H1 (cell line): ENCODE results near the gene ENDOD1. TPM values are rescaled to one million over a fixed set of nuclear protein-coding genes. Genes with fewer than 3 reads are reported as not detected.

Experiments used
- CHD1 ChIP-seq: IDR thresholded peaks from 2 replicates; pipeline ENCODE4 v1.6.1; 2012; ENCODE audit warnings: low read depth, low read length, improper control_type of control experiment
- EGR1 ChIP-seq: IDR thresholded peaks from 2 replicates; pipeline ENCODE4 v1.6.1; 2011; ENCODE audit warnings: low read depth, low read length, borderline replicate concordance
- FOSL1 ChIP-seq: IDR thresholded peaks from 2 replicates; pipeline ENCODE4 v1.6.1; 2011; ENCODE audit warnings: mild to moderate bottlenecking, low read depth, low read length, moderate library complexity; ENCODE audit not compliant: insufficient read depth
- JUND ChIP-seq: IDR thresholded peaks from 2 replicates; pipeline ENCODE4 v1.6.1; 2011; ENCODE audit warnings: mild to moderate bottlenecking, improper control_type of control experiment, low read length
- POLR2AphosphoS5 ChIP-seq: IDR thresholded peaks from 2 replicates; pipeline ENCODE4 v1.6.1; 2011; ENCODE audit warnings: low read depth, low read length
- RFX5 ChIP-seq: IDR thresholded peaks from 2 replicates; pipeline ENCODE4 v1.6.1; 2011; ENCODE audit warnings: low read depth, low read length, improper control_type of control experiment, borderline replicate concordance
- SP4 ChIP-seq: IDR thresholded peaks from 2 replicates; pipeline ENCODE4 v1.6.1; 2012; ENCODE audit warnings: low read length, inconsistent platforms
- YY1 ChIP-seq: IDR thresholded peaks from 2 replicates; pipeline ENCODE4 v1.6.1; 2011; ENCODE audit warnings: low read depth, mild to moderate bottlenecking, low read length
- polyA plus RNA-seq, 7 experiments: library from polyadenylated mRNA; depleted of rRNA in 3 of 7; stranded (reverse) in 5 of 7; unstranded in 2 of 7; fragments of >200 nt in 5 of 7; fragments of 200-250 nt in 2 of 7; gene quantifications; 1 replicate in 5 of 7; 2 replicates in 1 of 7; 4 replicates in 1 of 7; pipeline versions ENCODE4 v1.2.1 to v1.2.3, GENCODE V29; 2011 to 2013; ENCODE audit warnings: missing spikeins in 2 of 7, mixed read lengths in 2 of 7
- total RNA-seq: library from RNA; stranded (reverse); fragmentation: NEBNext Ultra II Directional; extraction: Animal tissue kit (Norgen Biotek cat#: 25700); gene quantifications from 2 replicates; pipeline ENCODE4 v1.2.1, GENCODE V29; 2021
- TF ChIP-seq, protein P1 (sequence below): fragments of 300-600 bp; sonication (generic); IDR thresholded peaks from 2 replicates; pipeline ENCODE4 v1.7.1; 2012; ENCODE audit warnings: low read length, moderate library complexity, mild to moderate bottlenecking, inconsistent platforms; ENCODE audit not compliant: insufficient replicate concordance
- TF ChIP-seq, protein P2 (sequence below): IDR thresholded peaks from 2 replicates; pipeline ENCODE4 v1.6.1; 2011; ENCODE audit warnings: low read length, improper control_type of control experiment
- TF ChIP-seq, protein P3 (sequence below): IDR thresholded peaks from 2 replicates; pipeline ENCODE4 v1.6.1; 2012; ENCODE audit warnings: inconsistent platforms

ENDOD1 gene
- total and polyA plus RNA-seq, 2 of the 8 experiments (the other 6 are each of a cell fraction or from before 2014, with no cell fraction given) = 1.2 to 2.5 TPM

DNA sequence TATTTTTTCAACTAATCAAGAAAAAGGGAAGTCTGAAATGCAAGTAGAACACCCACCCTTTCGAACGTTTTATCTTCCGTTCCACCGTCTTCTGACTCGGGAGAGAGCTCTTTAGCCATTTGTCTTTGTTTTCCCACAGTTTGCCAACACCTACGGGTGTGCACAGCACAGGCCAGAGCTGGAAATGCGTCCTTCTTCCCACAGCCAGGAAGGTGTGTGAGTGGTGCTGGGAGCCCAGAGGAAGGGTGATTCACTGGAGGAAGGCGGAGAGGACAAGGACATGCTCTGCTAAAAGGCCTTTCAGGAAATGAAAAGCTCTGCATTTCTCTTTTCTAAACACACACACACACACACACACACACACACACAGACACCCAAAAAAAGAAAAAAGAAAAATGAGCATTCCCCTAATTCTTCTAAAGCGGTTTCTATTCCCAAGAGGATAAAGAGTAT, 18.5 kb downstream of the ENDOD1 start (continued):
- TF ChIP-seq, protein P1, sequence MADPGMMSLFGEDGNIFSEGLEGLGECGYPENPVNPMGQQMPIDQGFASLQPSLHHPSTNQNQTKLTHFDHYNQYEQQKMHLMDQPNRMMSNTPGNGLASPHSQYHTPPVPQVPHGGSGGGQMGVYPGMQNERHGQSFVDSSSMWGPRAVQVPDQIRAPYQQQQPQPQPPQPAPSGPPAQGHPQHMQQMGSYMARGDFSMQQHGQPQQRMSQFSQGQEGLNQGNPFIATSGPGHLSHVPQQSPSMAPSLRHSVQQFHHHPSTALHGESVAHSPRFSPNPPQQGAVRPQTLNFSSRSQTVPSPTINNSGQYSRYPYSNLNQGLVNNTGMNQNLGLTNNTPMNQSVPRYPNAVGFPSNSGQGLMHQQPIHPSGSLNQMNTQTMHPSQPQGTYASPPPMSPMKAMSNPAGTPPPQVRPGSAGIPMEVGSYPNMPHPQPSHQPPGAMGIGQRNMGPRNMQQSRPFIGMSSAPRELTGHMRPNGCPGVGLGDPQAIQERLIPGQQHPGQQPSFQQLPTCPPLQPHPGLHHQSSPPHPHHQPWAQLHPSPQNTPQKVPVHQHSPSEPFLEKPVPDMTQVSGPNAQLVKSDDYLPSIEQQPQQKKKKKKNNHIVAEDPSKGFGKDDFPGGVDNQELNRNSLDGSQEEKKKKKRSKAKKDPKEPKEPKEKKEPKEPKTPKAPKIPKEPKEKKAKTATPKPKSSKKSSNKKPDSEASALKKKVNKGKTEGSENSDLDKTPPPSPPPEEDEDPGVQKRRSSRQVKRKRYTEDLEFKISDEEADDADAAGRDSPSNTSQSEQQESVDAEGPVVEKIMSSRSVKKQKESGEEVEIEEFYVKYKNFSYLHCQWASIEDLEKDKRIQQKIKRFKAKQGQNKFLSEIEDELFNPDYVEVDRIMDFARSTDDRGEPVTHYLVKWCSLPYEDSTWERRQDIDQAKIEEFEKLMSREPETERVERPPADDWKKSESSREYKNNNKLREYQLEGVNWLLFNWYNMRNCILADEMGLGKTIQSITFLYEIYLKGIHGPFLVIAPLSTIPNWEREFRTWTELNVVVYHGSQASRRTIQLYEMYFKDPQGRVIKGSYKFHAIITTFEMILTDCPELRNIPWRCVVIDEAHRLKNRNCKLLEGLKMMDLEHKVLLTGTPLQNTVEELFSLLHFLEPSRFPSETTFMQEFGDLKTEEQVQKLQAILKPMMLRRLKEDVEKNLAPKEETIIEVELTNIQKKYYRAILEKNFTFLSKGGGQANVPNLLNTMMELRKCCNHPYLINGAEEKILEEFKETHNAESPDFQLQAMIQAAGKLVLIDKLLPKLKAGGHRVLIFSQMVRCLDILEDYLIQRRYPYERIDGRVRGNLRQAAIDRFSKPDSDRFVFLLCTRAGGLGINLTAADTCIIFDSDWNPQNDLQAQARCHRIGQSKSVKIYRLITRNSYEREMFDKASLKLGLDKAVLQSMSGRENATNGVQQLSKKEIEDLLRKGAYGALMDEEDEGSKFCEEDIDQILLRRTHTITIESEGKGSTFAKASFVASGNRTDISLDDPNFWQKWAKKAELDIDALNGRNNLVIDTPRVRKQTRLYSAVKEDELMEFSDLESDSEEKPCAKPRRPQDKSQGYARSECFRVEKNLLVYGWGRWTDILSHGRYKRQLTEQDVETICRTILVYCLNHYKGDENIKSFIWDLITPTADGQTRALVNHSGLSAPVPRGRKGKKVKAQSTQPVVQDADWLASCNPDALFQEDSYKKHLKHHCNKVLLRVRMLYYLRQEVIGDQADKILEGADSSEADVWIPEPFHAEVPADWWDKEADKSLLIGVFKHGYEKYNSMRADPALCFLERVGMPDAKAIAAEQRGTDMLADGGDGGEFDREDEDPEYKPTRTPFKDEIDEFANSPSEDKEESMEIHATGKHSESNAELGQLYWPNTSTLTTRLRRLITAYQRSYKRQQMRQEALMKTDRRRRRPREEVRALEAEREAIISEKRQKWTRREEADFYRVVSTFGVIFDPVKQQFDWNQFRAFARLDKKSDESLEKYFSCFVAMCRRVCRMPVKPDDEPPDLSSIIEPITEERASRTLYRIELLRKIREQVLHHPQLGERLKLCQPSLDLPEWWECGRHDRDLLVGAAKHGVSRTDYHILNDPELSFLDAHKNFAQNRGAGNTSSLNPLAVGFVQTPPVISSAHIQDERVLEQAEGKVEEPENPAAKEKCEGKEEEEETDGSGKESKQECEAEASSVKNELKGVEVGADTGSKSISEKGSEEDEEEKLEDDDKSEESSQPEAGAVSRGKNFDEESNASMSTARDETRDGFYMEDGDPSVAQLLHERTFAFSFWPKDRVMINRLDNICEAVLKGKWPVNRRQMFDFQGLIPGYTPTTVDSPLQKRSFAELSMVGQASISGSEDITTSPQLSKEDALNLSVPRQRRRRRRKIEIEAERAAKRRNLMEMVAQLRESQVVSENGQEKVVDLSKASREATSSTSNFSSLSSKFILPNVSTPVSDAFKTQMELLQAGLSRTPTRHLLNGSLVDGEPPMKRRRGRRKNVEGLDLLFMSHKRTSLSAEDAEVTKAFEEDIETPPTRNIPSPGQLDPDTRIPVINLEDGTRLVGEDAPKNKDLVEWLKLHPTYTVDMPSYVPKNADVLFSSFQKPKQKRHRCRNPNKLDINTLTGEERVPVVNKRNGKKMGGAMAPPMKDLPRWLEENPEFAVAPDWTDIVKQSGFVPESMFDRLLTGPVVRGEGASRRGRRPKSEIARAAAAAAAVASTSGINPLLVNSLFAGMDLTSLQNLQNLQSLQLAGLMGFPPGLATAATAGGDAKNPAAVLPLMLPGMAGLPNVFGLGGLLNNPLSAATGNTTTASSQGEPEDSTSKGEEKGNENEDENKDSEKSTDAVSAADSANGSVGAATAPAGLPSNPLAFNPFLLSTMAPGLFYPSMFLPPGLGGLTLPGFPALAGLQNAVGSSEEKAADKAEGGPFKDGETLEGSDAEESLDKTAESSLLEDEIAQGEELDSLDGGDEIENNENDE = no peak
- TF ChIP-seq, protein P2, sequence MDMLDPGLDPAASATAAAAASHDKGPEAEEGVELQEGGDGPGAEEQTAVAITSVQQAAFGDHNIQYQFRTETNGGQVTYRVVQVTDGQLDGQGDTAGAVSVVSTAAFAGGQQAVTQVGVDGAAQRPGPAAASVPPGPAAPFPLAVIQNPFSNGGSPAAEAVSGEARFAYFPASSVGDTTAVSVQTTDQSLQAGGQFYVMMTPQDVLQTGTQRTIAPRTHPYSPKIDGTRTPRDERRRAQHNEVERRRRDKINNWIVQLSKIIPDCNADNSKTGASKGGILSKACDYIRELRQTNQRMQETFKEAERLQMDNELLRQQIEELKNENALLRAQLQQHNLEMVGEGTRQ = no peak
- no peak for TF ChIP-seq POLR2AphosphoS5
- TF ChIP-seq JUND = no peak
- no peak for TF ChIP-seq FOSL1
- TF ChIP-seq, protein P3, sequence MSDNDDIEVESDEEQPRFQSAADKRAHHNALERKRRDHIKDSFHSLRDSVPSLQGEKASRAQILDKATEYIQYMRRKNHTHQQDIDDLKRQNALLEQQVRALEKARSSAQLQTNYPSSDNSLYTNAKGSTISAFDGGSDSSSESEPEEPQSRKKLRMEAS = no peak
- no peak for TF ChIP-seq RFX5
- TF ChIP-seq SP4 = no peak
- no peak for TF ChIP-seq YY1
- TF ChIP-seq CHD1 = no peak
- TF ChIP-seq EGR1 = no peak
